Measurements from ENCODE around the gene MYCBP2.

The MYCBP2 gene

DNA sequence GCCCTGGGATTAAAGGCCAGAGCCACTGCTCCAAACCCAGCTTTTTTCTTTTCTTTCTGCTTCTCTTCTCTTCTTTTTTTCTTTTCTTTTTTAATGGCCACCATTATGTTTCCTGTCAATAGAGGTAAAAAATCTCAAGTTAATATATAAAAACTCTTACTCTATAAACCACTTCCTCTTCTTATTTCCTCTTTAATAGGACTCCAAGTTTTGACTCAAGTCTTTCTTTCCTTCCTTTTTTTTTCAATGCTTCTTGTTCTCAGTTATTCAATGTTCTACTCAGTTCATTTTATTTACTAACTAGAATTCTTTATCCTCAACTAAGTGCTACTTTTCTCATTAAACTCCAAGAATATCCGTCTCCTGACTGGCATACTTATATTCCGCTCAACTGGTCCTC lies 27.1 kb upstream of the MYCBP2 start:
- Histone ChIP-seq H3K4me3 (ENCODE audit: low read length) (no peak overlapping the region), H3K9me3 (replicated peaks; ENCODE audit: insufficient read depth, low read length) (no peaks in the 10 kb centered on the region), H2AFZ (ENCODE audit: low read length) (no peak overlapping the region), H3K27me3 (replicated peaks; ENCODE audit: insufficient read depth, low read length) (no peaks in the 10 kb centered on the region), H3K4me2 (ENCODE audit: low read depth, low read length) (no peak overlapping the region), H4K20me1 (ENCODE audit: insufficient read depth, low read length) (no peaks in the 10 kb centered on the region), H3F3A (ENCODE audit: insufficient read depth, low read length) (no peaks in the 10 kb centered on the region), H3K79me2 (ENCODE audit: low read length) (no peaks in the 10 kb centered on the region), H3K9ac (ENCODE audit: low read length) (no peak overlapping the region), H3K36me3 (replicated peaks; ENCODE audit: insufficient read depth, low read length) (no peaks in the 10 kb centered on the region), H3K9me2 (replicated peaks; ENCODE audit: insufficient read depth, low read length) (no peaks in the 10 kb centered on the region), H3K27ac (ENCODE audit: low read length) (no peak overlapping the region), H3K4me1 (ENCODE audit: low read length) (no peaks in the 10 kb centered on the region)
- TF ChIP-seq CTCF (IDR thresholded peaks at IDR 0.05; ENCODE audit: low read length) (no peak), EZH2 (optimal IDR thresholded peaks at IDR 0.05; ENCODE audit: low read depth, low read length) (no peak), EZH2phosphoT487 (IDR thresholded peaks at IDR 0.05; ENCODE audit: low read length) (no peak)
- DNase-seq = no peak

DNA sequence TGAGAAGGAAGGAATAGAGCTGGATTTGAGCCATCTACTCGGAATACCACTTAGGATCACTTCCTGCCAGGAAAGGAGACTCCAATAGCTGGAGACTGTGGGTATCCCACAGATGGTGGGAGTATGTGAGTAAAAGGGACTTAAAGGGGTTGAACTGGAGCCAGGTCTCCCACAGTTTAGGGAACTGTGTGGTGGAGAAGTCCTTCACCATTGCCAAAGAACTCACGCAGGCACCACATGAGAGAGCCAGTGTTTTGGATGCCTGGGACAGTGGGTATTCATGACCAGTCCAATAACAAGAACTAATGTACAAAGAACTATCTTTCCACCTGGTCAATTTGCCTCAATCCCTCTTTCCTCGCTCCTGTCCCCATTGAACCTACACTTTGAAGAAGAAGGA lies 24.4 kb upstream of the MYCBP2 start:
- Histone ChIP-seq H3K9ac (ENCODE audit: low read length) (no peak overlapping the region), H3K27me3 (replicated peaks; ENCODE audit: insufficient read depth, low read length) (no peaks in the 10 kb centered on the region), H3K79me2 (ENCODE audit: low read length) (no peaks in the 10 kb centered on the region), H4K20me1 (ENCODE audit: insufficient read depth, low read length) (no peaks in the 10 kb centered on the region), H3F3A (ENCODE audit: insufficient read depth, low read length) (no peaks in the 10 kb centered on the region), H3K36me3 (replicated peaks; ENCODE audit: insufficient read depth, low read length) (no peaks in the 10 kb centered on the region), H3K9me3 (replicated peaks; ENCODE audit: insufficient read depth, low read length) (no peaks in the 10 kb centered on the region), H2AFZ (ENCODE audit: low read length) (no peak overlapping the region), H3K27ac (ENCODE audit: low read length) (no peak overlapping the region), H3K4me1 (ENCODE audit: low read length) (no peaks in the 10 kb centered on the region), H3K9me2 (replicated peaks; ENCODE audit: insufficient read depth, low read length) (no peaks in the 10 kb centered on the region), H3K4me3 (ENCODE audit: low read length) (no peak overlapping the region), H3K4me2 (ENCODE audit: low read depth, low read length) (no peak overlapping the region)
- TF ChIP-seq EZH2 (optimal IDR thresholded peaks at IDR 0.05; ENCODE audit: low read depth, low read length) = no peak
- TF ChIP-seq EZH2phosphoT487 (IDR thresholded peaks at IDR 0.05; ENCODE audit: low read length) = no peak
- no peak for TF ChIP-seq CTCF (IDR thresholded peaks at IDR 0.05; ENCODE audit: low read length)
- DNase-seq = no peak

DNA sequence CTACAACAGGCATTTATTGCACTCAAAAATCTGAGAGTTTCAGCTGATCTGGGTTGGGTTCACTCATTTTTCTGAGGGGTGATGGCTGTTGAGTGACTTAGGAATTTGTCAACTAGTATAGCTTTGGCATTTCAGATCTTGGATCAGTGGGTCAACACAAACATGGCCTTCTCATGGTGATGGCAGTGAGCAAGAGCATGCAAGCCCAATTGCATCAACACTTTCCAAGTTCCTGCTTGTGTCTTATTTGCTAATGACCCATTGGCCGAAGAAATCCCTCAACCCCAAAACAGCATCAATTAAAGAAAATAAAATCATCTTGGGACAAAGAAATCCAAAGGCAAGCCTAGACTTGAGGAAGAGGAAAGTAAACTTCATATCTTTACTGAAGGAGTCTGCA lies 23.9 kb upstream of the MYCBP2 start:
- no peaks in the 10 kb centered on the region for H4K20me1 ChIP-seq (ENCODE audit: insufficient read depth, low read length)
- no peaks in the 10 kb centered on the region for H3K9me2 ChIP-seq (replicated peaks; ENCODE audit: insufficient read depth, low read length)
- no peak overlapping the region for H3K27ac ChIP-seq (ENCODE audit: low read length)
- no peak for DNase-seq
- no peaks in the 10 kb centered on the region for H3K9me3 ChIP-seq (replicated peaks; ENCODE audit: insufficient read depth, low read length)
- no peaks in the 10 kb centered on the region for H3F3A ChIP-seq (ENCODE audit: insufficient read depth, low read length)
- H3K27me3 ChIP-seq (replicated peaks; ENCODE audit: insufficient read depth, low read length) = no peaks in the 10 kb centered on the region
- H3K9ac ChIP-seq (ENCODE audit: low read length) = no peak overlapping the region
- H3K79me2 ChIP-seq (ENCODE audit: low read length) = no peaks in the 10 kb centered on the region
- H3K4me1 ChIP-seq (ENCODE audit: low read length) = no peaks in the 10 kb centered on the region
- TF ChIP-seq EZH2phosphoT487 (IDR thresholded peaks at IDR 0.05; ENCODE audit: low read length) = no peak
- no peak for TF ChIP-seq CTCF (IDR thresholded peaks at IDR 0.05; ENCODE audit: low read length)
- no peak for TF ChIP-seq EZH2 (optimal IDR thresholded peaks at IDR 0.05; ENCODE audit: low read depth, low read length)
- no peak overlapping the region for H3K4me3 ChIP-seq (ENCODE audit: low read length)
- H3K36me3 ChIP-seq (replicated peaks; ENCODE audit: insufficient read depth, low read length) = no peaks in the 10 kb centered on the region
- no peak overlapping the region for H3K4me2 ChIP-seq (ENCODE audit: low read depth, low read length)
- H2AFZ ChIP-seq (ENCODE audit: low read length) = no peak overlapping the region

All from MM.1S (cell line).